ENCODE results near the gene LURAP1L.

LURAP1L gene

DNA sequence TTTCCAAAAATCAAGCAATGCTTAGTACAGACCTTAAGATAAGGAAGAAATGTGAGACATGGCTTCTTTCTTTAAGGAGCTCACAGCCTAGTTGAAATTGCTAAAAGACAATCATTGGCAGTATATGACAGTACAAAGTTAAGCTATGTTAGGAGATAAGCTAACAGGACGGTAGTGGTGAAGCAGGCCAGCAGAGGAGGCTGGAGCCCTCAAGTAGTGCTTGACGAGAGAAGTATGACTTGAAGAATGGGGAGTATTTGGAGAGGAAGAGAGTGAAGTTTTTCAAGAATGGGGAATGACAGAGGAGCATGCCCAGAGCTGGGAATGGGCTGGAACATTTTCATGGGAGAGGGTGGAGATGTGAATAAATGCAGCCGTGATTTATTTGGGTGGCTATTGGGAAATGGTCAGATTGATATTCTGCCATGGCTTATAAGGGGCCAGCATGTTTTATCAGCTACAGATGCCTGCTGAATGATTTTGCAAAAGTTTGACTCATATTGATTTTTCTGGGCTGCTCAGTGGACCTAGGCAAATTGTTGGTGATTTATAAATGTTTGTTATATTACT, 43.7 kb downstream of the LURAP1L start:
- CTCF ChIA-PET: interaction anchor here (0.8 to 3.0 kb wide), 12 partner anchors 9 to 100 kb away, joined by 3 to 24 read pairs (median 4); partner anchors contain the start of gene LURAP1L

DNA sequence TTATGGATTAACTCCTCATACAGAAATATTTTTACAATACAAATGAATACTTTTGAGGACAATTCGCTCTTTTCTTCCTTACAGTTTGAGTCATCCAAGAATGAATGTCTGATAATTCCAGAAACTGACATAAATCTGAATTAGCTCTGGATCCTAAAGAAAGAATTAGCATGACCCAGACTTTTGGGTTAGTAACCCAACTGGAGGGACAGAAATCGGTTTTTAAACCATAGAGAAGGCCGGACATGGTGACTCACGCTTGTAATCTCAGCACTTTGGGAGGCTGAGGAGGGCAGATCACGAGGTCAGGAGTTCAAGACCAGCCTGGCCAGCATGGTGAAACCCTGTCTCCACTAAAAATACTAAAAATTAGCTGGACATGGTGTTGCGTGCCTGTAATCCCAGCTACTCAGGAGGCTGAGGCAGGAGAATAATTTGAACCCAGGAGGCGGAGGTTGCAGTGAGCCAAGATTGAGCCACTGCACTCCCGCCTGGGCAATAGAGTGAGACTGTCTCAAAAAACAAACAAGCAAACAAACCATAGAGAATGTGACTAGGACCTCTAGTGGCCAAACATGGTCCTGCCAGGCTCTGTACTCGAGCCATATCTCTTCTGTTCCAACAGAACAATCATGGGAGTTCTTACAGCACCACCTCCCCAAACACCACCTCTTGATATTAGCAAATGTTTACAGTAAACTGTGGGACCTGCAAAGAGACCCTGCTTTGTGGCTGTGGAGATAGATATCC, 44.8 kb downstream of the LURAP1L start:
- POLR2A ChIA-PET: no interaction called here
- peak; percentile 32 for DNase-seq (ENCODE audit: extremely low spot score)
- CTCF ChIA-PET: interaction anchor here (1.0 to 3.0 kb wide), 14 partner anchors 9 to 101 kb away, joined by 3 to 24 read pairs (median 4); no protein-coding TSS in a partner anchor
- TF ChIP-seq, protein P1, sequence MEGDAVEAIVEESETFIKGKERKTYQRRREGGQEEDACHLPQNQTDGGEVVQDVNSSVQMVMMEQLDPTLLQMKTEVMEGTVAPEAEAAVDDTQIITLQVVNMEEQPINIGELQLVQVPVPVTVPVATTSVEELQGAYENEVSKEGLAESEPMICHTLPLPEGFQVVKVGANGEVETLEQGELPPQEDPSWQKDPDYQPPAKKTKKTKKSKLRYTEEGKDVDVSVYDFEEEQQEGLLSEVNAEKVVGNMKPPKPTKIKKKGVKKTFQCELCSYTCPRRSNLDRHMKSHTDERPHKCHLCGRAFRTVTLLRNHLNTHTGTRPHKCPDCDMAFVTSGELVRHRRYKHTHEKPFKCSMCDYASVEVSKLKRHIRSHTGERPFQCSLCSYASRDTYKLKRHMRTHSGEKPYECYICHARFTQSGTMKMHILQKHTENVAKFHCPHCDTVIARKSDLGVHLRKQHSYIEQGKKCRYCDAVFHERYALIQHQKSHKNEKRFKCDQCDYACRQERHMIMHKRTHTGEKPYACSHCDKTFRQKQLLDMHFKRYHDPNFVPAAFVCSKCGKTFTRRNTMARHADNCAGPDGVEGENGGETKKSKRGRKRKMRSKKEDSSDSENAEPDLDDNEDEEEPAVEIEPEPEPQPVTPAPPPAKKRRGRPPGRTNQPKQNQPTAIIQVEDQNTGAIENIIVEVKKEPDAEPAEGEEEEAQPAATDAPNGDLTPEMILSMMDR (IDR thresholded peaks at IDR 0.05; ENCODE audit: control extremely low read depth, extremely low read depth, low read depth, missing control alignments): peak; percentile 58

More for the DNA sequence above, 43.7 kb downstream of the LURAP1L start:
- POLR2A ChIA-PET: no interaction called here
- TF ChIP-seq, protein P1 (IDR thresholded peaks at IDR 0.05; ENCODE audit: control extremely low read depth, extremely low read depth, low read depth, missing control alignments): peak; percentile 2
- DNase-seq (ENCODE audit: extremely low spot score): no peak

DNA sequence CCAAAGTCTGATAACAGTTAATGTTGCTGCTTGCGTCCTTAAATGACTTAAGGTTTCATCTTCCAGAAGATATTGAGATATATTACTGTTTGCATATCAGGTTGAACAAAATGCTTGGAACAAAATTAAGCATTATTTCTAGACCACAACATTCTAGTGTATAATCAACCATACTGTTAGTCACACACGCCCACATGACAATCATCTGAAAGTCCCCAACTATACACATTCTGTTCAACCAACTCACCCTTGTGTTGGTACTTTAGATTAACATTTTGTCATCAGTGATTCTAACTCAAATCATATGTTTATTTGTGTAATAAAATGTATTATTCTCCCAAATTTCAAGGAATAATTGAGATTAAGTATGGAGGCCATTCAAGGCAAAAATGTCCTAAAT, 47.3 kb downstream of the LURAP1L start:
- DNase-seq (ENCODE audit: extremely low spot score): no peak
- ChIA-PET POLR2A (no interaction called here), CTCF (no interaction called here)
- TF ChIP-seq, protein P1 (IDR thresholded peaks at IDR 0.05; ENCODE audit: control extremely low read depth, extremely low read depth, low read depth, missing control alignments): no peak

DNA sequence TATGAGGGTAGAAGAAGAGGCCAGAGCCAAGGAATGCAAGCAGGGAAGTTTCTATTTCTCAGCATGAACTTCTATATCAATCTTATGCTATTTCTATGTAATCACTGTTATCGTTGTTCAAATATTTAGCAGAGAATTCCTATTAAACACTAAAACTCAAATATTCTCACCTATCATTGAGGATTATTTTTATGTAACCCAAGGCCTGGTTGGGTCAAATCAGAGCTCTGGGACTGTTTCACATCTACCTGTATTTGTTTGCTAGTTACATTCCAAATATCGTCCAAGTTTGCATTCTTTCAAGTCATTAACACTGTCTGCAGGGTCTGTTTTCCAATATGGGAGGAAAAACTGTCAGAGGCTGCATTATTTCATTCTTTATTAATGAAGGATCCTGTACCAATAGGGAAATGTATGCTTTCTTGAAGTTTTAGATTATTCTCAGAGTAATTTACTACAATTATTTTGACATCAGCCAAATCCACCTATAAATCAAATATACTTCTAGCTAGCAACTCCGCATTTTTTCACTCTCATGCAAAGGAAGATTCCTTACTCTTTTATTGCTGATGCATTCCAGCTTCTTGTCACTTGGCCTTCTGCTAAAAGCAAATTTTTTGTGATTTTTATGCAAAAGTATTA, 52.2 kb downstream of the LURAP1L start:
- ChIA-PET CTCF (interaction anchor here (1.9 kb wide), 1 partner anchor 51 kb away, joined by 5 read pairs; no protein-coding TSS in a partner anchor), POLR2A (no interaction called here)
- DNase-seq (ENCODE audit: extremely low spot score): no peak
- TF ChIP-seq, protein P1 (IDR thresholded peaks at IDR 0.05; ENCODE audit: control extremely low read depth, extremely low read depth, low read depth, missing control alignments): no peak

DNA sequence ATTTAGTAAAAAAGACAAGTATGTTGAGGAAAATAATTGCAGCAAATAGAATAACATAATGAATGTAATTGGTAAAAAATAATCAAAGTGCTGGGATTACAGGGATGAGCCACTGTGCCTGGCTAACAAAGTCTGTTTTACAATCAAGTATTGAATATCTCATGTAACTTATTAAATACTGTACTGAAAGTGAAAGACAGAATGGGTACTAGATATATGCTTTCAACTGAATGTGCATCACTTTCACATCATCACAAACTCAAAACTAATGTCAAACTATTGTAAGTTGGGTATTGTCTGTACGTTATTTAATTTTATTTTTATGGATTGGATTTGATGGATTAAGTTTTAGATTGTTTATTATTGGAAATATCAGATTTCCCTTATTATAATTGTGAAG, 58.9 kb downstream of the LURAP1L start:
- POLR2A ChIA-PET: no interaction called here
- TF ChIP-seq, protein P1 (IDR thresholded peaks at IDR 0.05; ENCODE audit: control extremely low read depth, extremely low read depth, low read depth, missing control alignments): no peak
- DNase-seq (ENCODE audit: extremely low spot score): no peak
- CTCF ChIA-PET: interaction anchor here (0.9 to 1.4 kb wide), 5 partner anchors 14 to 199 kb away, joined by 3 to 4 read pairs (median 3); no protein-coding TSS in a partner anchor

DNA sequence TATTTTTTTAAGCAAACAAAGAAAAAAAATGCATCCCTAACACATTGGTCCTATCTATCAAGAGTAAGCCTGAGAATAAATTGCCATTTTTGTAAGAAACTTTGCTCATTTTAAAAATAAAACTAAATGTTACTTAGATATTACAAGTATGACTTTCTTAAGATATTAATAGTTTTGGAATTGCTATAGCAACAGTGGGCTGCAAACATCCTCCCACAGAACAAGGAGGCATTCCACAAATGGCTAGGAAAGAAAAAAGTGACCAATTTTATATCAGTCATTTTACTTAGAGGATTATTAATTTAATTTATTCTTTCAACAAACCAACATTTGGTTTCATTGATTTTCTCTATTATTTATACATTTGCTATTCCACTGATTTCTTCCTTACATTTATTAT, 63.7 kb downstream of the LURAP1L start:
- no peak for DNase-seq (ENCODE audit: extremely low spot score)
- TF ChIP-seq, protein P1 (IDR thresholded peaks at IDR 0.05; ENCODE audit: control extremely low read depth, extremely low read depth, low read depth, missing control alignments): no peak
- CTCF ChIA-PET: no interaction called here
- POLR2A ChIA-PET: no interaction called here
